Keratinocyte (primary cell): ENCODE measurements around the gene TINCR. TPM values are rescaled to one million over a fixed set of nuclear protein-coding genes. Genes with fewer than 3 reads are reported as not detected.

Source experiments
- DNase-seq: peaks from one replicate; pipeline ENCODE4 v3.0.0-alpha.2; 2011; ENCODE audit warnings: low read depth, missing footprints, low spot score
- FAIRE-seq: peaks from 2 replicates; lab custom pipeline; 2011; peaks lifted over from hg19 to GRCh38; lab: Jason Lieb, UNC
- H2AFZ ChIP-seq: 2 replicates; pipeline ENCODE4 v1.6.0; 2012; ENCODE audit warnings: low read length, control low read depth, inconsistent platforms; ENCODE audit not compliant: control insufficient read depth
- H3K27ac ChIP-seq: 2 replicates; pipeline ENCODE4 v1.5.1; 2011; ENCODE audit warnings: low read length; ENCODE audit not compliant: control insufficient read depth, insufficient read depth
- H3K27me3 ChIP-seq: 3 replicates; pipeline ENCODE4 v1.6.0; 2011; ENCODE audit warnings: low read length; ENCODE audit not compliant: control insufficient read depth, insufficient read depth; ENCODE audit errors: extremely low read depth
- H3K36me3 ChIP-seq, 2 experiments: 2 replicates in 1 of 2; 3 replicates in 1 of 2; pipeline ENCODE4 v1.5.1; 2011; ENCODE audit warnings: low read length in 2 of 2, mild to moderate bottlenecking in 1 of 2; ENCODE audit not compliant: control insufficient read depth in 2 of 2, insufficient read depth in 2 of 2; ENCODE audit errors: extremely low read depth in 1 of 2
- H3K4me1 ChIP-seq: 3 replicates; pipeline ENCODE4 v1.5.1; 2011; ENCODE audit warnings: low read length; ENCODE audit not compliant: control insufficient read depth, insufficient read depth; ENCODE audit errors: extremely low read depth
- H3K4me2 ChIP-seq: 3 replicates; pipeline ENCODE4 v1.6.0; 2011; ENCODE audit warnings: low read depth, low read length; ENCODE audit not compliant: control insufficient read depth, insufficient read depth; ENCODE audit errors: extremely low read depth
- H3K4me3 ChIP-seq, 3 experiments: fragments of 200-600 bp in 1 of 3; sonication (generic) in 1 of 3; 2 replicates in 2 of 3; 3 replicates in 1 of 3; pipeline ENCODE4 v1.5.1; 2011 to 2016; ENCODE audit warnings: low read length in 3 of 3, mild to moderate bottlenecking in 3 of 3, control low read depth in 2 of 3, inconsistent platforms in 1 of 3, low read depth in 1 of 3, mixed read lengths in 1 of 3, mixed run types in 1 of 3, moderate library complexity in 1 of 3; ENCODE audit not compliant: control insufficient read depth in 2 of 3, insufficient read depth in 2 of 3; ENCODE audit errors: extremely low read depth in 1 of 3
- H3K79me2 ChIP-seq: 2 replicates; pipeline ENCODE4 v1.6.0; 2012; ENCODE audit warnings: low read length; ENCODE audit not compliant: control insufficient read depth, insufficient read depth
- H3K9ac ChIP-seq: 3 replicates; pipeline ENCODE4 v1.6.0; 2011; ENCODE audit warnings: low read length; ENCODE audit not compliant: control insufficient read depth, insufficient read depth; ENCODE audit errors: extremely low read depth
- H3K9me1 ChIP-seq: 3 replicates; pipeline ENCODE4 v1.6.0; 2011; ENCODE audit warnings: low read length; ENCODE audit not compliant: control insufficient read depth, insufficient read depth; ENCODE audit errors: extremely low read depth
- H3K9me3 ChIP-seq: 2 replicates; pipeline ENCODE4 v1.5.1; 2012; ENCODE audit warnings: low read depth, low read length; ENCODE audit not compliant: control insufficient read depth
- H4K20me1 ChIP-seq: 3 replicates; pipeline ENCODE4 v1.6.0; 2011; ENCODE audit warnings: low read length; ENCODE audit not compliant: control insufficient read depth, insufficient read depth; ENCODE audit errors: extremely low read depth
- EZH2 ChIP-seq: IDR thresholded peaks from one replicate; pipeline ENCODE4 v1.6.1; 2012; ENCODE audit warnings: inconsistent platforms, mild to moderate bottlenecking, low read length, moderate library complexity
- dilution Hi-C: fragments of 300-500 bp; cut with MboI; formaldehyde crosslinking; loops from one replicate; pipeline ENCODE4 v1.7.0; 2020; ENCODE audit warnings: low sequenced_read_pairs; ENCODE audit not compliant: extremely low pct_ligation_motif_present
- polyA plus RNA-seq, 5 experiments: library from polyadenylated mRNA; depleted of rRNA in 3 of 5; stranded (reverse) in 3 of 5; stranded (forward) in 1 of 5; unstranded in 1 of 5; fragments of >200 nt; gene quantifications; 1 replicate in 1 of 5; 2 replicates in 3 of 5; 3 replicates in 1 of 5; pipeline versions ENCODE4 v1.2.1 to v1.2.3, GENCODE V29; 2011 to 2012; ENCODE audit warnings: missing spikeins in 2 of 5, low read depth in 1 of 5, low replicate concordance in 1 of 5
- TF ChIP-seq, protein P1 (sequence below), 3 experiments: IDR thresholded peaks in 1 of 3; conservative IDR thresholded peaks in 1 of 3; optimal IDR thresholded peaks in 1 of 3; 2 replicates in 2 of 3; 3 replicates in 1 of 3; pipeline versions ENCODE3 to v1.5.1; 2011; ENCODE audit warnings: low read length in 3 of 3, mild to moderate bottlenecking in 3 of 3, moderate library complexity in 2 of 3, control low read depth in 1 of 3, inconsistent platforms in 1 of 3; ENCODE audit not compliant: insufficient read depth in 2 of 3; ENCODE audit errors: extremely low read depth in 1 of 3

The TINCR gene
- polyA plus RNA-seq, 1 donor (not counting 4 experiments of a cell fraction or from before 2014, with no cell fraction given), result 9.7 TPM

DNA sequence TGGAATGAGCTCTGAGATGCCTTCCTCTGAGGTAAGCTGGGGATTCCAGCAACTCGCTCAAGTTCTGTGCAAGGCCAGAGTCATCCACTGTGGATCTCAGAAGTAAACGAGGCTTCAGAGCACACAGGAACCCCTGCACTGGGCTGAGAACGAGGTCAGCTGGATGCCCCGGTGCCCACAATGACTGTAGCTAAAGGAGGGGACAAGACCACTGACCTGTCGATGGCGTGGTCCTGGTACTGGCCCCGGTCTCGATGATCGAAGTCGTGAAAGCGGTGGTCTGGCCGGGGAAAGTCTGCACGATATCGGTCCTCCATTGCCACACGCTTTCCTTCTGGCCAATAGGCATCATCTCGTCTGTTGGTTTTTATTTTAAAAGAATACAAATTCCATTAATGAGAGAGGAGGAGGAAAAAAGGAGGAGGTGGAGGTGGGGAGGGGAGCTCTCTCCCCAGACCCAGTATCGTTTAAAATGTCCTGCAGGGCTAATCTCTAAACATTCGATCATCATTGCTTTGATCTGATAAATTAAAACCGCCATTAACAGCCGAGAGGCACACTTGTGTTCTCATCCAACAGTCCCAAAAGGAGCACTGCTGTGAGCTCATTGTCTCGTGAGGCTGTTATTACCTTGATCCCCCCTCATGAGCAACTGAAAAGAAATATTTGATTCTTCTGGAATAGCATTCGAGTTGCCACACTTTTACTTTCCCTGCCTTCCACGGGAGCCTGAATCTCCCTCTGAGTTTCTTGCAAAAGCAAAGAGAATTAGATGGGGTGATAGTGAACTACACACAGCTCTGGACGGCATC is 25.0 kb upstream of the TINCR start:
- no peak for TF ChIP-seq EZH2
- TF ChIP-seq, protein P1, sequence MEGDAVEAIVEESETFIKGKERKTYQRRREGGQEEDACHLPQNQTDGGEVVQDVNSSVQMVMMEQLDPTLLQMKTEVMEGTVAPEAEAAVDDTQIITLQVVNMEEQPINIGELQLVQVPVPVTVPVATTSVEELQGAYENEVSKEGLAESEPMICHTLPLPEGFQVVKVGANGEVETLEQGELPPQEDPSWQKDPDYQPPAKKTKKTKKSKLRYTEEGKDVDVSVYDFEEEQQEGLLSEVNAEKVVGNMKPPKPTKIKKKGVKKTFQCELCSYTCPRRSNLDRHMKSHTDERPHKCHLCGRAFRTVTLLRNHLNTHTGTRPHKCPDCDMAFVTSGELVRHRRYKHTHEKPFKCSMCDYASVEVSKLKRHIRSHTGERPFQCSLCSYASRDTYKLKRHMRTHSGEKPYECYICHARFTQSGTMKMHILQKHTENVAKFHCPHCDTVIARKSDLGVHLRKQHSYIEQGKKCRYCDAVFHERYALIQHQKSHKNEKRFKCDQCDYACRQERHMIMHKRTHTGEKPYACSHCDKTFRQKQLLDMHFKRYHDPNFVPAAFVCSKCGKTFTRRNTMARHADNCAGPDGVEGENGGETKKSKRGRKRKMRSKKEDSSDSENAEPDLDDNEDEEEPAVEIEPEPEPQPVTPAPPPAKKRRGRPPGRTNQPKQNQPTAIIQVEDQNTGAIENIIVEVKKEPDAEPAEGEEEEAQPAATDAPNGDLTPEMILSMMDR (optimal IDR thresholded peaks at IDR 0.05 in 1 of 3, IDR thresholded peaks at IDR 0.05 in 1 of 3, conservative IDR thresholded peaks at IDR 0.05 in 1 of 3; ENCODE audit: extremely low read depth in 1 of 3, insufficient read depth in 2 of 3, low read length in 3 of 3), result no peak
- Histone ChIP-seq H4K20me1 (no peaks in the 10 kb centered on the region), H3K27ac (no peak overlapping the region), H3K4me1 (no peaks in the 10 kb centered on the region), H3K36me3 (peaks cover 54 to 55% of the 10 kb centered on the region in 2 experiments), H2AFZ (no peak overlapping the region), H3K27me3 (no peaks in the 10 kb centered on the region), H3K9ac (no peak overlapping the region), H3K79me2 (no peaks in the 10 kb centered on the region), H3K9me1 (no peaks in the 10 kb centered on the region), H3K9me3 (no peaks in the 10 kb centered on the region), H3K4me2 (no peak overlapping the region), H3K4me3 (no peak overlapping the region)
- dilution Hi-C loops, result no loop called here
- DNase-seq (no peak), FAIRE-seq (no peak)

DNA sequence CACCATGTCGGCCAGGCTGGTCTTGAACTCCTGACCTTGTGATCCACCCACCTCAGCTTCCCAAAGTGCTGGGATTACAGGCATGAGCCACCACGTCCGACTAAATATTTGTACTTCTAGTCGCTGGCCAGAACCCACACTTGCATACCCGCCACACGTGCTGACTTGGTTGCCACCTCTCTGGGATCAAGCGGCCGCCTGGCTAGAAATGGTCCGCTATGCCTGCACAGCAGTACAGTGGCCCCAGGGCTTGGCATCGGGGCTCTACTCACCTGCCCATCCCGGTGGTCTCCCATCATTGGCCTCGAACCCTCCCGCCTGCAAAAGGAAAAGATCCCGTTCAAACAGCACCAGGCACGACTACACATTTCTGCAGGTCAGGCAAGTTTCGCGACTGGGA is 23.7 kb upstream of the TINCR start:
- Histone ChIP-seq H3K4me3 (no peak overlapping the region), H3K27me3 (no peaks in the 10 kb centered on the region), H3K79me2 (no peaks in the 10 kb centered on the region), H3K27ac (no peak overlapping the region), H3K9ac (no peak overlapping the region), H2AFZ (no peak overlapping the region), H3K4me2 (no peak overlapping the region), H3K9me3 (no peaks in the 10 kb centered on the region), H4K20me1 (no peaks in the 10 kb centered on the region), H3K9me1 (no peaks in the 10 kb centered on the region), H3K4me1 (peaks cover 1% of the 10 kb centered on the region), H3K36me3 (peaks cover 49 to 53% of the 10 kb centered on the region in 2 experiments)
- FAIRE-seq, result no peak
- TF ChIP-seq, protein P1 (optimal IDR thresholded peaks at IDR 0.05 in 1 of 3, IDR thresholded peaks at IDR 0.05 in 1 of 3, conservative IDR thresholded peaks at IDR 0.05 in 1 of 3; ENCODE audit: extremely low read depth in 1 of 3, insufficient read depth in 2 of 3, low read length in 3 of 3), result no peak
- TF ChIP-seq EZH2, result no peak
- dilution Hi-C loops, result no loop called here
- DNase-seq, result no peak
